WTC11 (cell line): Measurements from ENCODE around the gene FAM78B.

ENCODE experiments used
- CTCF ChIP-seq: fragments of 200-600 bp; IDR thresholded peaks from 2 replicates; pipeline ENCODE4 v1.8.0; 2022; ENCODE audit warnings: antibody characterized with exemption
- ETV6 ChIP-seq: sonication (generic); formaldehyde crosslinking; IDR thresholded peaks from 2 replicates; pipeline ENCODE4 v1.8.1; 2022; ENCODE audit warnings: mild to moderate bottlenecking, missing genetic modification reagents
- FOXK1 ChIP-seq: sonication (generic); formaldehyde crosslinking; IDR thresholded peaks from 2 replicates; pipeline ENCODE4 v1.8.0; 2022; ENCODE audit warnings: mild to moderate bottlenecking, moderate library complexity, missing genetic modification reagents
- JUN ChIP-seq: sonication (generic); formaldehyde crosslinking; IDR thresholded peaks from 2 replicates; pipeline ENCODE4 v1.8.0; 2023; ENCODE audit warnings: mild to moderate bottlenecking, missing genetic modification reagents
- MAX ChIP-seq: sonication (generic); formaldehyde crosslinking; IDR thresholded peaks from 2 replicates; pipeline ENCODE4 v1.8.0; 2022; ENCODE audit warnings: mild to moderate bottlenecking, missing genetic modification reagents
- MLX ChIP-seq: sonication (generic); formaldehyde crosslinking; IDR thresholded peaks from 2 replicates; pipeline ENCODE4 v1.8.1; 2023; ENCODE audit warnings: mild to moderate bottlenecking, missing genetic modification reagents, moderate library complexity
- MXD4 ChIP-seq: fragments of 250-450 bp; sonication (Bioruptor Pico); IDR thresholded peaks from 2 replicates; pipeline ENCODE4 v1.8.0; 2021; ENCODE audit warnings: mild to moderate bottlenecking, moderate library complexity, borderline replicate concordance
- MYBL2 ChIP-seq: sonication (generic); formaldehyde crosslinking; IDR thresholded peaks from 2 replicates; pipeline ENCODE4 v1.8.1; 2023; ENCODE audit warnings: mild to moderate bottlenecking, moderate library complexity, missing genetic modification reagents
- NR1H2 ChIP-seq: sonication (generic); formaldehyde crosslinking; IDR thresholded peaks from 2 replicates; pipeline ENCODE4 v1.9.0; 2021; ENCODE audit warnings: mild to moderate bottlenecking, moderate library complexity, missing genetic modification reagents
- NR3C1 ChIP-seq: sonication (generic); formaldehyde crosslinking; conservative IDR thresholded peaks from 2 replicates; pipeline ENCODE4 v1.8.1; 2023; ENCODE audit warnings: low read depth, mild to moderate bottlenecking, missing genetic modification reagents
- TCF7 ChIP-seq: sonication (generic); formaldehyde crosslinking; IDR thresholded peaks from 2 replicates; pipeline ENCODE4 v1.8.0; 2022; ENCODE audit warnings: mild to moderate bottlenecking, low read depth, missing genetic modification reagents, moderate library complexity
- USF2 ChIP-seq: sonication (generic); formaldehyde crosslinking; IDR thresholded peaks from 2 replicates; pipeline ENCODE4 v1.8.1; 2023; ENCODE audit warnings: mild to moderate bottlenecking, missing genetic modification reagents, moderate library complexity
- ZNF425 ChIP-seq: fragments of 250-450 bp; sonication (Bioruptor Pico); conservative IDR thresholded peaks from 2 replicates; pipeline ENCODE4 v1.9.0; 2021; ENCODE audit warnings: mild to moderate bottlenecking

- no peak for TF ChIP-seq NR3C1 (CRISPR knock-in tag)
- no peak for TF ChIP-seq CTCF
- no peak for TF ChIP-seq TCF7 (CRISPR knock-in tag)
- TF ChIP-seq MLX (CRISPR knock-in tag) = no peak
- TF ChIP-seq FOXK1 (CRISPR knock-in tag) = no peak
- TF ChIP-seq MAX = no peak
- TF ChIP-seq ETV6 (CRISPR knock-in tag) = no peak
- TF ChIP-seq ZNF425 (CRISPR knock-in tag) = no peak
- no peak for TF ChIP-seq JUN (CRISPR knock-in tag)
- TF ChIP-seq MYBL2 (CRISPR knock-in tag) = no peak
- no peak for TF ChIP-seq NR1H2 (CRISPR knock-in tag)
- no peak for TF ChIP-seq USF2 (CRISPR knock-in tag)
- no peak for TF ChIP-seq MXD4 (CRISPR knock-in tag)
These were observed 10.1 kb downstream of the FAM78B start for GRCh38 chr1:166156674-166157073.
